Stimulated activated CD4-positive, alpha-beta T cell treated with anti-CD3 and anti-CD28 coated beads, TNF-alpha, amount 100 ng/mL, for 24 hours (primary cell): Measurements from ENCODE around the gene RGS3.

Source experiments
- DNase-seq, 3 experiments: peaks; one replicate each; pipeline ENCODE4 v3.0.0-alpha.2; 2020; ENCODE audit warnings: low read depth in 3 of 3

Gene RGS3

GRCh38 chr9:113570749-113571711, 107.5 kb downstream of the RGS3 start:
- no peak for DNase-seq

- no peak for DNase-seq
Observed at GRCh38 chr9:113572076-113572861, 108.7 kb downstream of the RGS3 start.

GRCh38 chr9:113573046-113573958, 109.8 kb downstream of the RGS3 start:
- no peak for DNase-seq

- DNase-seq, result no peak
Observed at GRCh38 chr9:113573959-113574352, 110.4 kb downstream of the RGS3 start.

- DNase-seq, result no peak
Observed at GRCh38 chr9:113574441-113575262, 111.1 kb downstream of the RGS3 start.

GRCh38 chr9:113577525-113578261, 114.2 kb downstream of the RGS3 start:
- DNase-seq, result no peak

- no peak for DNase-seq
Observed at GRCh38 chr9:113578279-113578865, 114.8 kb downstream of the RGS3 start.

- DNase-seq, result peak; percentile 64 to 85 (median 68)
Observed at GRCh38 chr9:113578882-113579282, 115.4 kb downstream of the RGS3 start.

GRCh38 chr9:113579283-113580040, 115.9 kb downstream of the RGS3 start:
- no peak for DNase-seq

GRCh38 chr9:113580041-113580953, 116.8 kb downstream of the RGS3 start:
- DNase-seq, result peak; percentile 44 to 74 (median 52)

- DNase-seq, result no peak
Observed at GRCh38 chr9:113580954-113581311, 117.4 kb downstream of the RGS3 start.

- DNase-seq, result peak; percentile 52 to 82 (median 57)
Observed at GRCh38 chr9:113581865-113582697, 118.6 kb downstream of the RGS3 start.

- DNase-seq, result no peak
Observed at GRCh38 chr9:113582698-113583200, 119.2 kb downstream of the RGS3 start.

GRCh38 chr9:113583511-113584427, 120.2 kb downstream of the RGS3 start:
- no peak for DNase-seq

GRCh38 chr9:113584428-113585084, 121.0 kb downstream of the RGS3 start:
- no peak for DNase-seq
